Stimulated activated CD8-positive, alpha-beta memory T cell treated with anti-CD3 and anti-CD28 coated beads, Interleukin-2, amount 100 ng/mL, for 48 hours (primary cell): ENCODE results near the gene GGT7.
"Not testable (repeated sequence)": the region's sequence is repeated elsewhere in the genome, so short reads cannot be mapped to it uniquely, and the experiment has no call there.

Experiments
- DNase-seq, 2 donors: peaks; one replicate each; pipeline ENCODE4 v3.0.0-alpha.2; 2020; ENCODE audit warnings: low read depth in 2 of 2

Gene GGT7

DNA sequence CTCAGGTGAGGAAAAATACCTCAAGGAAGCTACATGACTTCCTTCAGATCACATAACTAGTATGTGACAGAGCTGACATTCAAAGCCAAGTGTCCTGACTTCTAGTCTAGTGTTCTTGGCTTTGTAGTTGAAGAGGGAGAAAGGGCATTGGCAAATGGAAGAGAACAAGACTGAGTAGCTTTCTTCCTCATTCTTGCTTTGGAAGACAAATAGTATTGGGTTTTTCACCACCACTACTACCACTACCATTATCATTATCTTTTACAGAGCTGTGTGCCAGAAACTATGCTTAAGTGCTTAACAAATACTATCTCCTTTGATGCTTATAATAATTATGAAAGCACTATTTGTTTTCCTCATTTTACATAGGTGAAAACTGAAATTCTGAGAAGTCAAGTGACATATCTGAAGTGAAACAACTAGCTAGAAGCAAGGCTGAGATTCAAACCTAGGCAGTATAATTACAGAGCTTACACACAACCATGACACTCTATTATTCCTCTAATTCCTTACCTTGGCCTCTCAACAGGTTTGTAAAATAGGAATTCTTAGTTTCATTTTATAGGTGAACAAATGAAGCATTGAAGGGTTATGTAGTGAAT, 10.5 kb upstream of the GGT7 start:
- no peak for DNase-seq

DNA sequence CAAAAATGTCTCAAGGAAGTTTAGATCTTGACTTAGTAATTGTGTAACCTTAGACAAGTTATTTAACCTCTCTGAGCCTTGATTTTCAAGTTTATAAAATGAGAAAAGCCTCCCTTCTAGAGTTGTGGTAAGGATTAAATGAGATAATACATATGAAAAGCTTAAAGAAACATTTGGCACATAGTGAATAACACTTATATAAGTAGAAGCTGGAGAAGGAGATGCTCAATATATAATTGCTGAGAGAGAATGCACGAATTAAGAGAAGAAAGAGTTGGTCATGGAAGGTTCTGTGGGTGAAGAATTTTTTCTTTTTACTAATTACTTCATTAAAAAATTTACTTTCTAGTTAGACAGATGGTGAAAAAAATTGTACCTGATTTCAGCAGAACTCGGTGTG, 9.0 kb upstream of the GGT7 start:
- DNase-seq, result no peak

DNA sequence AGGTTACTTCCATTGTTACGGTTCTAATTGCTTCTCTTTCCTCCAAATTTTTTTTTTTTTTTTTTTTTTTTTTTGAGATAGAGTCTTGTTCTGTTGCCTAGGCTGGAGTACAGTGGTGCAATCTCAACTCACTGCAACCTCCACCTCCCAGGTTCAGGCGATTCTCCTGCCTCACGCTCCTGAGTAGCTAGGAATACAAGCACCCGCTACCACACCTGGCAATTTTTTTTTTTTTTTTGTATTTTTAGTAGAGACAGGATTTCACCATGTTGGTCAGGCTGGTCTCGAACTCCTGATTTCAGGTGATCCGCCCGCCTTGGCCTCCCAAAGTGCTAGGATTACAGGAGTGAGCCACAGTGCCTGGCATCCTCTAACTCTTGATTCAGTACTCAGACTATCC, 8.3 kb upstream of the GGT7 start:
- DNase-seq, result not testable (repeated sequence)

DNA sequence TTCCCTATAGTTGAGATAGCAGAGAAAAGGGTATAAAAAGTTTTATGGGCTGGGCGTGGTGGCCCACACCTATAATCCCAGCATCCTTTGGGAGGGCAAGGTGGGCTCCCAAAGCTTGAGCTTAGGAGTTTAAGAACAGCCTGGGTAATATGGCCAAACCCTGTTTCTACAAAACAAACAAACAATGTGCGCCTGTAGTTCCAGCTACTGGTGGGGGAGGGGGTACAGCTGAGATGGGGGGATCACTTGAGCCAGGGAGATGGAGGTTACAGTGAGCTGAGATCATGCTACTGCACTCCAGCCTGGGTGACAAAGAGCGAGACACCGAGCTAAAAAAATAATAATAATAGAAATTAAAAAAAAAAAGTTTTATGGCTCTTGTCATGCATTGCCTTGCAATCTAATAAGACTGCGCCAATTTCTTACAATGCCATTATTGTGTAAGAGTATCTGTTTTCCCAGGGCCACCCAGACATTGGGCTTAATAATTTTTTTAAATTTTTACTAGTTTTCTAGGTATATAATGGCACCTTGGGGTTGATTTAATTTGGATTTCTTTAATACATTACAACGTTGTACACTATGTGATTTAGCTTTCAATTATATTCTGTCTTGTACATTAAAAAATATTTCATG, 7.7 kb upstream of the GGT7 start:
- no peak for DNase-seq

DNA sequence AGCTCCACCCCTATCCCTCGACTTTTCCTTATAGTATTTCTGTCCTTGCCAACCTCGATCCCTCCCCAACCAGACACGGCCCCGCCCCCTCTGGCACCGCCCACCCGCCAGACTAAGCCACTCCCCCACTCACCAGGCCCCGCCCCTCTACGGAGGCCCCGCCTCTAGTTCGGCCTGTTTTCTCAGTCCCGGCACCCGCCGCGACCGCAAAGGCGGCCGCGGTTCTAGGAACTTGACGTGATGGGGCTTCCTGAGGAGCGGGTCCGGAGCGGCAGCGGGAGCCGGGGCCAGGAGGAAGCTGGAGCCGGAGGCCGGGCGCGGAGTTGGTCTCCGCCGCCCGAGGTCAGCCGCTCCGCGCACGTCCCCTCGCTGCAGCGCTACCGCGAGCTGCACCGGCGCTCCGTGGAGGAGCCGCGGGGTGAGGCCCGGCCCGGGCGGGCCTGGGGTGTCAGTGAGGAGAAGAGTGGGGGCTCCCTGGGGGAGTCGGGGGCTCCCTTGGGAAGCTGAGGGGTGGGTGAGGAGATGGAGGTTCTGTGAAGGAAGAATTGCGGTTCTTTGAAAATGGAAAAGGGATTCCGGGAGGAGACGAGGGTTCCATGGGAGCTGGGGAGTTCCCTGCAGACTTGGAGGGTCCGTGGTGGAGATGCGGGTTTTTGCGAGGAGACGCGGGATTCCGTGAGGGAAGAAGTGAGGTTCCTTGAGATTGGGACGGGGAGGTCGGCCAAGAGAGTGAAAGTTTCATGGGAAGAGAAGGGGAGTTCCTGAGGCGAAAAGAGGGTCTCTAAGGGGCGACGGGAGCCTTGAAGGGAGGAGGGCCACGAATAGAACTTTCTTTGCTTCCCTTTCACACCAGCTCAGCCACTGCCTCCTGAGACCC, 4.0 kb upstream of the GGT7 start, which contains the start of gene ACSS2:
Gene ACSS2 (plus strand): TSS at position 207 of the 877 bp plus-strand sequence. CDS start 34 bp downstream, at position 241.
- peak in 1 of 2 donors; percentile 97 for DNase-seq

DNA sequence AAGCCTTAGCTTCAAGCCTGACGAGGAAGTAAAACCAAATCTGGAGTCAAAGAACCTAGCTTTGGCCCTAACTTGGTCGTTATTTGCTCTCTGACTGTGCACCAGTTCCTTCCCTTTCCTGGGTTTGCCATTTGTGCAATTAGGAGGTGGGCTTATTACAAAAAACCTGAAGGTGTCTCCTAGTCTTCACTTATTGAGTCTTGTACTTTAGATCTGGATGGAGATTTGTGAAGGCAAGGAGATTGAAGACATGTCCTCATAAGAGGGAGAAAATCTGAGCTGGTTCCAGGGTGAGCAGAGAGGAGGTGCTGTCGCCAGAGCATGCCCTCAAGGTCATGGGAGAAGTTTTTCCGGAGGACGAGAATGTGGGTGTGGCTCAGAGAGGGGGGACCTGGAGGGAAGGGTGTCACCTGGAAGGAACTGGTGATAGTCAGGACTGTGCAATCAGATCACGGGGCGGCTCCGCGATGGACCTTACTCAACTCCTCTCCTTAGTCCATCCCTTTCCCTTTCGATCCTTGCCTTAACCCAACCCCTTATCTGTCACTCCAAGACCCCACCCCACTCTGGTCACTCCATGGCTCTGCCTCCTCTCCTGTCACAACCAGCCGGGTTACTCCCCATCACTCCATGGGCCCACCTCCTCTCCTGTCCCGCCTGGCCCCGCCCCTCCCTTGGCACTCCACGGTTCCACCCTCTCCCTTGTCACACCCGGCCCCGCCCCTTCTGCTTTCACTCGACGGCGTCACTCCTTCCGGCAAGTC, 3.2 kb upstream of the GGT7 start:
- DNase-seq, result peak in 1 of 2 donors; percentile 90

DNA sequence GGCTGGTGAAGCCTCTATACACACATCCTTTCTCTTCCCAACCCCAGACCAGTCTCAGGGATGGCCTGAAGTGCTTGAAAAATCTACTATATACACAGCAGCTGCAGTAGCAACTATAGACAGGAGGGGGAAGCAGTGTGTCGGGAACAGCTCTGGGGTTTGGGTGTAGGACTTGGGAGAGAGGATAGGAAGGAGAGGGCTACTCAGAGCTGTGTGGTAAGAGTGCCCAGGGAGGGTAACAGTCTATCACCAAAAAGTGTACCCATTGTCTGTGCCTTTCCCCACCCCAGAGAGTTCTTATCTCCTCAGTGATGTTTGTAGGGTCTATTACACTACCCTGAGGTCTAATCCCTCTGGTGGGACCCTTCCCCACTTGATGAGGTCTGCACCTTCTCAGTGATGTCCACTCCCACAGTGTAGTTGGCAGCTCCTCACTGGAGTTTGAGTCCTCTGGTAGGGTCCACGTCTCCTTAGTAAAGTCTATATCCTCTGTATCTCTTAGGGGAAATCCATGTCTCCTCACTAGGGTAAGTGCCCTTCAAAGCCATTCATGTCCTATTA, 1.5 kb upstream of the GGT7 start:
- DNase-seq, result peak in 1 of 2 donors; percentile 48

DNA sequence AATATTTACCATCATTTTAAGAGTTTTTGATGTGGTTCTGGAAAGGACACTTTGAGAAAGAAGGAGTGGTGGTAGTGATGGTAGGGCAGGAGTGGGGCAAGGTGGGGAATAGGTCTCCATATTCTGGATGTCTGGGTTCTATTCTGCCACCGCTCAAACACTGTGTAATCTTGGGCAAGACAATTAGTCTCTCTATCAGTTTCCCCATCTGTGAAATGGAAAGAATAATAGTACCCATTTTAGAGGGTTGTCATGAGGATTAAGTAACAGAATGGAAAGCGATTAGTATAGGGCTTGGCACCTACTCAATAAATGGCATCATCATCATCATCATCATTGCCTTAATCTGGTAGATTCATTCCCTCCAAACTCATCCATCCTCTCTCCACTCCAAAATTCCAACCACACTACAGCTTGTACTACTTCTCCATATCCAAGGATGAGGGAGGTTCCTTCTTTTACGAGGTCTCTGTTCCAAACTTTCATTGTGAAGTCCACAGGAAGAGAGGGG, 982 bp upstream of the GGT7 start:
- no peak for DNase-seq

DNA sequence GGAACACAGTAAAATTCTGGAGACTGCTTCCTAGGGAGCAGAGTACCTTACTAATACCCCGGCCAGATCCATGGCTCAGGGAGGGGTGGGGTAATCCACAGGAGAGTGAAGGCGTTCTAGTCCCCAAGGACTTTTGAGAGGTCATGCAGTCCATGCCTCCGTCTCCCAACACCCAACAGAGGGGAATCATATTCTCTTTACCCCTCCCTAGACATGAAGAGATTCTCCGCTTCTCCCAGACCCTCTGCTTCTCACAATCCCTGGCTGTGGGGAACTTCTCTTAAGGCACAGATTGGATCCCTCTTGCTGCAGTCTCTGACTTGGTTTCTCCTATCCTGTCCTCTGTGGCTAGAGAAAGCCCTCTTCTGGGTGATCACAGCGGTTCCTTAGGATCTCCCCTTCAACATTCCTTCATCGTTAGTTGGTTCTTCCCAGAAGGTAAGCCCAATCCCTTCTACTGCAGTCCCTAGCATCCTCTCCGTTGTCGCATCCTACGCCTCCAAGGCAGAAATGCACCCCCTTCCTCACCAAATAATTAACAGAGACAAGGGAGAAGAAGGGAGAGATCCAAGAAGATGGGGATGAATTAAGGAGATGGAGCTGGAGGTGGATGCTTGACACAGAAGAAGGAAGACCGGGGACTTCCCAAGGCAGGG, 562 bp downstream of the GGT7 start:
- no peak for DNase-seq

DNA sequence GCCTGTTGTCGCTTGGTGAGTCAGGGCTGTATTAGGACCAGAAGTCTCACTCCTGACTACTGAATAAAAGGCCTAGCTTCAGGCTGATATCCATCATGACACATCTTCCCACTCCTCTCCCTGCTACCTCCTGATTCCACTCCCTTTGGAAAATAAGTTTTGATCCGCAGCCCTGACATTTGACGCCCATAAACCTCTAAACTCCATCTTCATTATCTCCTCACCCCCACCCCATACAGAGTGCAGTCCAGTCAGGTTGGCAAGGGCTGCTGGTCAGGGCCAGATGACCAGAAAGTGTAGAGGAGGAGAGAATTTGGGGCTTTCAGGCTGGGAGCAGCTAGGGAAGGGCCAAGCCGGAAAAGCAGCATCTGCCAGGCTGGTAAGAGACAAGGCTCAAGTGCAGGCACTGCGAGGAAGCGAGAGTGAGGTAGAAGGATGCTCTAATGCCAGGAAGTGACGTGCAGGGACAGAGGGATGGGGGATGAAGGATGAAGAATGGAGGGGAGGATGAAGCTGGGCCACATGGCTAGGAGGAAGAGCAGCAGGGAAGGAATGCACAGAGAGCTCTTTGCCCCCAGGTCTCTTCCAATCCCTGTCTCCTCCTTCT, 1.2 kb downstream of the GGT7 start:
- DNase-seq, result no peak

DNA sequence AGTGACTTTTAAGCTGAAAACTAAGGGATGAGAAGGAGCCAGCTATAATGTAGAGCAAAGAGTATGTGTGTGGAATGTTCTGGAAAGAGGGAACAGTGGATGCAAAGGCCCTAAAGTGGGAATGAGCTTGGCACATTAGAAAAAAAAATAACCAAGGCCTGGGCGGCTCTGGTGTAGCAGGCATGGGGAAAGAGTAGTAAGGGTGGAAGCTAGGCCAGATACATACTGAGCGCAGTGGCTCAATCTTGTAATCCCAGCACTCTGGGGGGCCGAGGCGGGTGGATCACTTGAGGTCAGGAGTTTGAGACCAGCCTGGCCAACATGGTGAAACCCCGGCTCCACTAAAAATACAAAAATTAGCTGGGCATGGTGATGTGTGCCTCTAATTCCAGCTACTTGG, 8.4 kb downstream of the GGT7 start:
- DNase-seq, result no peak

DNA sequence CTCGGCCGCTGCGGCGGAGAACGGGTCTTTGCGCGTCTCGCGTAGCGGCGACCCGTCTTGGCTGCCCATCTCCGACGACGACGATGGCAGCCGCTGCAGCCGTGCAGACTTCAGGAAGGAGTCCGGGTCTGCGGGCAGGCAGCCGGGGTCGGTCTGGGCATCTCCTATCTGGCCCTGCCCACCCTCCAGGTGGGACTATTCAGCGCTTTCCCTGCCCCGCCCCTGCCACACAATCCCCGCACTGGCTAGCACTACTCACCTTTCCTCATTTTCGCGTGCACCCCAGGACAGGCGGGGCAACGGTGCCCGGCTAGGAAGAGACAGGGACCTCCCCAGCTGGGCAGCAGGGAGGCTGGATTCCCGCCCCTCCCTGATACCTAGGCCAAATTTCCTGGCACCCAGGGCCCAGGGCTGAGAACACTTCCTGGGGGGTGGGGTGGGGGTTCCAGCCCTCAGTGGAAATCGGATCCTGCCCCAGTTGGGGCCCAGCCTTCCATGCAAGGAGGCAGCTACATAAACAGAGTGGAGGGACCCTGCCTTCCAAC, 9.2 kb downstream of the GGT7 start:
- no peak for DNase-seq

DNA sequence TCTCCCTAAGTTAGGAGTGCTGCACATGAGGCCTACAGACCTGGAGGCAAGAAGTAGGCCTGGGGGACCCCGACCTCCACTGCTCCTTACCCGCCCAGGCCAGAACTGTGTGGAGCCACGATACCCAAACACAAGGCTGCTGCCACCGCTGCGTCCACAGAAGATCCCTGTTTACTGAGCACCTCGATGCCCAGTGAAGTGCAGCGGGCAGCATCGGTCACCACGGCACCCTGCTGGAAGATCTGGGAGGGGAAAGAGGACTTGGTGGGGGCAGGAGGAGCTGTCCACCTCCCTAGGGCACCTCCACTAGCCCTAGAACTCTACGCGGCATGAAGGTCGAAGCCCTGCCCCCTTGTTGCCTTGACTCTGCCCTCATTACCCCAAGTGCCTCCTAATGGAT, 9.9 kb downstream of the GGT7 start:
- no peak for DNase-seq

DNA sequence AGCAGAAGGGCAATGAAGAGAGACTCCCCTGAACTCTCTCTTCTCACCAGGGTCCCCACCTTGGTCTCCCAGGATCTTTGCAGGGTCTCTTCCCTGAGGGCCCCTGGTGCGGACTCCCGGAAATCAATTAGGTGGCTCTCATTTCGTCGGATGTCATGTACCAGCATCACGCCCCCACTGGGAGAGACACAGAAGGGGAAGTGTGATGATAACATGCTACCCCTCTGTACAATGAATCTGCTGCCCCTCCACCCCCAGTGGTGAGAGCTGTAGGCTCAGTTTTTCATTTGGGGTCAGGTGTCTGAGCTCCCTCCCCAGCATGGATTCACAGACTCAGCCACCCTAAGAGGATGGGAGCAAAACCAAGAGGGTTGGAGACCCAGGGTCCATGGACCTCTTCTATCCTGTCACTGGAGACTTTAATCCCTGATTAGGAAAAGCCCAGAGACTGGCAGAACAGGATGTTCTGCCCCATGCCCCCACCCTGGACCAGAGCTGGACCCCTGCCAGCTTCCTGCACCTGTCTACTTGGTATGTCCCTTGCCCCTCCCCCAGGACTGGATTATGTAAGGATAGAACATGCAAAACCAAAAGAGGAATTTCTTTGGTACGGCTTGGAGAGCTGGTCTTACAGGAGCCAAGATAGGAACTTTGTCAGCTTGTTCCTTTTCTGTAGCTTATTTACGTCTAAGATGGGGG, 11.1 kb downstream of the GGT7 start:
- DNase-seq, result no peak

DNA sequence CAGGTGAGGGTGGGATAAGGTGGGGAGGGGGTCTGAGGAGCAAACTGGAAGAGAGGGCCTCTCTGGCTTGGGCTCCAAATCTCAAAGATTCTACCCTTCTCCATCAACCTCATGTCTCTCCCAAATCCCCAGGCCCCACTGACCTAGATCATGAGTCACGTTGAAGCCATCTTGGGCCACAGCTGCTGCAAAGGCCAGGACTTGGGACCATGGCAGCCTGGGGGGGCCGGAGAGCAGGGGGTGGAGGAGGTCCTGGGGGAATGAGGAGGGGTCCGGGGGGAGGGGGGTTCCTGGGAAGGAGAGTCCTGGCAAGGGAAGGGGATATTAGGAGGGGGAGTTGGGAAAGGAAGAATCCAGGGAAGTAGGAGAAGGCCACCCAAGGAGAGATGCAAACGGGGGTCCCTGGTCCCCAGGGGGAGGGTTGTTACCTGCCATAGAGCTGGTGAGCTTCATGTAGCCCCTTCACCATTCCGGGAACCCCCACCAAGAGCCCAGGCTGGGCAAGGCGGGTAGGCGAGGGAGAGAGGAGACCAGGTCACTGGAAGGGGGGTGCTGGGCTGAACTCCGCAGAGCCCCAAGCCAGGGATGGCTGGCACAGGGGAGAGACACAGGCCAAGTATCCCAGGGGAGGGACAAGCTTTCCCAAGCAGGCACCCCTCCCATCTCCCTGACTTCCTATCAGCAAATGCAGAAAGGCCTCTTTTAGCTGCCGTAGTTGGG, 12.7 kb downstream of the GGT7 start:
- no peak for DNase-seq

DNA sequence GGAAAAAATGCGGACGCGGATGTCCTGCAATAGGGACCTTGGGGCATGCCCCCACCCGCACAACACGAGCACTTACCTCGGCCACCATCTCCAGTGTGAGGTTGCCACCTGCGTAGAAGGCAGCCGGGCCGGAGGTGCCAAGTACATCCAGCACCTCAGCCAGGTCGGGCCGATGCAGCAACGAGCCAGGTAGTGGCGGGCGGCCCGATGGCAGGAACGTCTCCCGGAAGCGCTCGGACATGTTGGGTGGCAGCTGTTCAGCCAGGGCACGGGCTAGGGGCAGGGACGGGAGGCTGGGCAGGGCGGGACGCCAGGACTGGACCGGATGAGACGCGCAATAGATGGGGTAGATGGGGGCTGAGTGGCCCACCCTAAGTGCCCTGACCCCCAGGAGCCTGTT, 13.3 kb downstream of the GGT7 start:
- no peak for DNase-seq

DNA sequence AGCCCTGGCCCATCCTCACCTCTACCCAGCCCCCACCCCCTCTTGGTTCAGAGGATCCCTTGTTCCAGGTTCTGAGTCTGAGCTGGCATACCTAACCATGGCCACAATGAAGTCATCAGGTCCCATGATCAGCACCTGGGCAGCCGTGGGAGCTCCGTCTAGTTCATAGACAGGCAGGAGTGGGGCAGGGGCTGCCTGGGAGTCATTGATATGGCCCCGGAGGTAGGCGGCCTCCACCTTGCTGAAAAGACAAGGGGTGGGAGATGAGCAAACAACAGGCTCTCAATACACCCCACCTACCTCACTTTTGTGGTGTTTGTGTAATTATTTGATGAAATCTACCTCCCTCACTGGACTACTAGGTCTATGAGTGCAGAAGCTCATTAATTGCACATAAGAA, 20.4 kb downstream of the GGT7 start:
- no peak for DNase-seq

DNA sequence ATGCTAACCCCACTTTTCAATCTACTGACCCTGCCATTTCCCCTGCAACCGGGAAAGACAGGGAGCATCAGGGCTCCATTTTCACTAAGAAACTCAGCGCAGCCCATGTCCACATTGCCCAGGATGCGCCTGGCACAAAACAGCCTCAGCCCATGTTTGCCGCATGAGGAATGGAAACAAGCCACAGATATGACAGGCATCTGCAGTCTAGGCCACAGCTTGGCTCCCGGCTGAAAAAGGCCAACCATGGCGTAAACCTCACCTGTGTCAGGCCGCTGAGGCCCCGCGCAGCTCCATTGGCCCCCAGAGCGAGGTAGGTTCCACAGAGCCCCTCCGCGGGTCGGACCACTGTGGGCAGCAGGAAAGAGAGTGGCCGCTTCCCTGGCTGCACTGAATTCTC, 21.7 kb downstream of the GGT7 start:
- DNase-seq, result no peak

DNA sequence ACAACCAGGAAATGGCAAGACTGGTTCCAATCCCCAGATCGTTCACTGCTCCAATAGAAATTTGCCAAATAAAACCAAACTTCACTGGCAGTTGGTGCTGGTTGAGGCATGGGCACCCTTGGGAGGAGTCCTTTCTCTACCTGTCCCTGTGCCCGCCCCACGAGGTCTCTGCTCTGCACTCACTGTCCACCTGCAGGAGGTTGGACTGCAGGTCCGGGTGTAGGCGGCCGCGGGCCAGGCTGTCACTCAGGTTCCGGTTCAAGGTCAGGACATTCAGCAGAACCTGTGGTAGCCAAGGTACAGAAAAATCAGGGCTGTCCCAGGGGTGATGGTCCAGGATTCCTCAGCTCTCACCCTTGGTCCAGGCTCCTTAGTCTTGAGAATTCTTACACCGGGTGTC, 22.9 kb downstream of the GGT7 start:
- DNase-seq, result no peak
